GM18873 (cell line): ENCODE measurements around the gene YEATS4.
A peak's percentile ranks its signal among the peaks of the same experiment; 100 is the strongest.
"Not testable (repeated sequence)": the region's sequence is repeated elsewhere in the genome, so short reads cannot be mapped to it uniquely, and the experiment has no call there.

Experiments used
- ATAC-seq: cut with Tn5 transposase; IDR thresholded peaks from one replicate; pipeline ENCODE4 v1.9.1; 2021; ENCODE audit warnings: mild to moderate bottlenecking, moderate library complexity, moderate number of reproducible peaks; ENCODE audit not compliant: unreplicated experiment, low FRiP score

Gene YEATS4

GRCh38 chr12:69359531-69360347 is at the start of gene YEATS4:
Gene YEATS4, plus strand, starts transcription at chr12:69359743. Its CDS starts 230 bp downstream, at chr12:69359973.
- ATAC-seq: peak; percentile 75

DNA sequence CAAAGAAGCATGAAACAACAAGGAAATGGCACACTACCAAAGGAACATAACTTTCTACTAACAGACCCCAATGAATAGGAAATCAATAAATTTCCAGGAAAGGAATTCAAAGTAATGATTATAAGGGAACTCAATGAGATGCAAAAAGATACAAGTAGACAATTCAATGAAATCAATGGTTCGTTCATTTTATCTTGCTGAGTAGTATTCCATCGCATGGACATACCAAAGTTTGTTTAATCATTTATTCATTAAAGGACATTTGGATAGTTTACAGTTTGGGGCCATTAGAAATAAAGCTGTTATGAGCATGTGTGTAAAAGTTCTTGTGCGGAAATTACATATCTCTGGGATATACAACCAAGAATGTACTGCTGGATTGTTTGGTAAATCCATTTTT is 46.3 kb upstream of the YEATS4 start:
- no peak for ATAC-seq

DNA sequence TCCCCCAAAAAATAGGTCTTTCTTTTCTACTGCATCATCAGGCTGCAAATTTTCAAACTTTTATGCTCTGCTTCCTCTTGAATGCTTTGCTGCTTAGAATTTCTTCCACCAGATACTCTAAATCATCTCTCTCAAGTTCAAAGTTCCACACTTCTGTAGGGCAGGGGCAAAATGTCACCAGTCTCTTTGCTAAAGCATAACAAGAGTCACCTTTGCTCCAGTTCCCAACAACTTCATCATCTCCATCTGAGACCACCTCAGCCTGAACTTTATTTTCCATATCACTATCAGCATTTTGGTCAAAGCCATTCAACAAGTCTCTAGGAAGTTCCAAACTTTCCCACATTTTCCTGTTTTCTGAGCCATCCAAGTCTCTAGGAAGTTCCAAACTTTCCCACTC is 42.8 kb upstream of the YEATS4 start:
- ATAC-seq: not testable (repeated sequence)

DNA sequence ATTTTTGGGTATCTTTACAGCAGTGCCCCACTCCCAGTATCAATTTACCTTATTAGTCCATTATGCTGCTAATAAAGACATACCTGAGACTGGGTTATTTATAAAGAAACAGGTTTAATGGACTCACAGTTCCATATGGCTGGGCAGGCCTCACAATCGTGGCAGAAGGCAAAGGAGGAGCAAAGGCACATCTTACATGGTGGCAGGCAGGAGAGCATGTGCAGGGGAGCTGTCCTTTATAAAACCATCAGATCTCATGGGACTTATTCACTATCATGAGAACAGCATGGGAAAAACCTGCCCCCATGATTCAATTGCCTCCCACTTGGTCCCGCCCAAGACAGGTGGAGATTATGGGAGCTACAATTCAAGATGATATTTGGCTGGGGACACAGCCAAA is 42.3 kb upstream of the YEATS4 start:
- not testable (repeated sequence) for ATAC-seq

DNA sequence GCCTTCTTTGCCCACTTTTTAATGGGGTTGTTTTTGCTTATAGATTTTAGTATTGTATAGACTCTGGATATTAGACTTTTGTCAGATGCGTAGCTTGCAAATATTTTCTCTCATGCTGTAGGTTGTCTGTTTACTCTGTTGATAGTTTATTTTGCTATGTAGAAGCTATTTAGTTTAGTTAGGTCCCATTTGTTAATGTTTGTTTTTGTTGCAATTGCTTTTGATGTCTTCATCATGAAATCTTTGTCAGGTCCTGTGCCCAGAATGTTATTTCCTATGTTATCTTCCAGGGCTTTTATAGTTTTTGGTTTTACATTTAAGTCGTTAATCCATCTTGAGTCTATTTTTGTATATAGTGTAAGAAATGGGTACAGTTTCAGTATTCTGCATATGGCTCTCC is 41.3 kb upstream of the YEATS4 start:
- ATAC-seq: no peak

DNA sequence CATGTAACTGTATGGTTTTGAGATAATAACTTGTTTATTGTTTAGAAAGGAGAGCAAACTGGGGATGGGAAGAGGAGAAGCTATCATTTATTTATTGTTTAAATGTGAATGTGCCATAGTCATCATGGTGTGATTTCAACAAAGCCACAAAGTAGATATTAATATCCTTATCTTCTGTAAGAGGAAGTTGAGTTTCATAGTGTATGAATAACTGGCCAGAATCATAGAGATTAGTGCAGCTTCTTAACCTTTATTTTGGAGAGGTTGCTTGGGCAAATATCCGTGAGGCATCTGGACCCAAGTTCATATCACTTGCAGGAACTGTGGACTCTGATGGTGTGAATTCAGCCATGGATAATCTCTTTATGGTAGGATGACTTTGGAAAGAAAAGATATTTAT is 38.2 kb upstream of the YEATS4 start:
- ATAC-seq: no peak

DNA sequence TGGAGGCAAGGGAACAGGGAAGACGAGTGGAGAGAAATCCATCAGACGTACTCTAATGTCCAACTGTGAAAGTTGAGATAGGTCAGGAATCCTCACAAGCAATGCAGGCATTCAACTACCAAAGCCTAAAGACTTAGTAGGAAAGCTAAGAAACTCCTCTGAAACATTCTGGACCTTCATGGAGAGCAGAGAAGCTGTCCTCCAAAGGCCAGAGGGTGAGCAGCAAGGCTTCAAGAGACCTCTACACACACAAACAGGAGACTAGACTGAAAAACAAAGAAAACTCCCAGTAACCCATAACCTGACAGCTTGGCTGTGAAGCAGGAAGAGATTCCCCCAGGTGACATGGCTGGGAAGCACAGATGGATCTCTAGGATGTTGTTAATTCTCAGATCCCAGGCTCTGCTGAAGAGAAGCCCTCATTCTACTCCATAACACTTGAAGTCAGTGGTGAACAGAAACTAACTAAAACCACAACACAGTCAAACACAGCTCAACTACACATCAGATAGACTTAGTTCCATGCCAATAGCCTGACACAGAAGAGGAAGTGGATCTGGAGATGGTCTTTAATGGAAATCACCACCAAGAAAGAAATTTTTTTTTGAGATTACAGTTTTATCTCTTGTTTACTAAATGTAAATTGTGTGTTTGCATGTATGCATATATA is 34.6 kb upstream of the YEATS4 start:
- ATAC-seq: peak; percentile 93

DNA sequence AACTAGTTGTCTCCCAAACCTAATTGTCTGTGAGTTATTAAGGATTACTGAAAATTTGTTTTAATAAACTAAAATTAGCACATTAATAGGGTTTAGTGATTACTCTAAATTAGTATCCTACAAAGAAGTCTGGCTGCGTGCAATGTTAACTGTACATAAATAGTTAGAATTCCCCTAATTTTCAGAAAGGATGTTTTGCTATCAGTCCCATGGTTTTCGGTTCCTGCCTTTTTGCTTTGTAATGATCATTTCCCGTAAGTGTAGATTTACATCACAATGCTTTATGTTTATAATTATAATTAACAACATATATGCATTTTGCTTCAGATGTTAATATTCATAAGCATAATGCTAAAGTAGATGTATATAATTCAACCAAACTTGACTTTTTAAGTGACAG is 31.1 kb upstream of the YEATS4 start:
- ATAC-seq: no peak

- ATAC-seq: no peak
Observed at GRCh38 chr12:69329669-69330428, 29.7 kb upstream of the YEATS4 start.

DNA sequence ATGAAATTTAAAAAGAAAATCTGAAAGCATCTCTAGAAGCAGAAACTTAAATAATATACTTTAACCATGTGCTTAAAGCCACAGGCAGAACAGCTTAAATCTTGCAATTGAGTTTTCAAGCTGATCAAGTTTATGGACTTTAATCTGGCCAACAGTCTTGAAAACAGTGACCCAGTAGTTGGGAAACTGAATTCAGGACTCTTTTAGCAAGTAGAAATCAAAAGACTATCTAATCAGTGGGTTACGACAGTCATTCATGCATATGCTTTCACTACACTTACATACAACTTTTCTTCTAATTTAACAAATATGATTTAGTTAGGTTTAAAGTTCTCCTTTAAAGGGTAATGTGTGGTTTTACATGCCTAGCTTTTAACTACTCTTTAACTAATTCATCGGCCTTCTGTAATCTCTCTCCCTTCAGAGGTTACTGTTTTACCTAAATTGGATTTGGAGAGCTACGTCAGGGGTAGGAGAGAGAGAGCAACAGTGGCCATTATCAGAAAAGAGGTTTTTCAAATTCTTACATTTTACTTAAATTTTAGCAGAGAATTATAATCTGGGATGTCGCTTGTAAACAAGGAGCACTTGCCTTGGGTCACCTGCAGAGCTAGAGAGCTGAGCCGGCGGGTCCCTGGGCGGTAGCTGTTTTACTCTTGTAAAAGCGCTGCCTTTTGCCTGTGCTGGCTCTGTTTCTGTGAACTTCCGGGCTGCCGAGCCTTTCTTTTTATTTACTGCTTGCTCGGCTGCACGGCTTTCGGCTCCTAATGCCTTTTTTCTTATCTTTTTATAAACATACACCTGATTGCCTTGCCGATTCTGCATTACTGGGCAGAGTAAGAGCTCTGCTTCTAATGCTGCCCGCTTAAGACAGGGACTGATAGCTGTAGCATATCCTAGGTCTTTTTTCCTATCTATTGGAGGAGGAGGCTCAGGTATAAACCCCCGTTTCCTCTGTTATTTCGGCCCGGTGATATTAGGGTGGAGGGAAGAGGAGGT is 28.8 kb upstream of the YEATS4 start:
- ATAC-seq: peak; percentile 65

GRCh38 chr12:69331519-69331908 is 28.0 kb upstream of the YEATS4 start:
- no peak for ATAC-seq

- no peak for ATAC-seq
Observed at GRCh38 chr12:69331909-69332684, 27.4 kb upstream of the YEATS4 start.

GRCh38 chr12:69332815-69333358 is 26.7 kb upstream of the YEATS4 start:
- ATAC-seq: no peak

DNA sequence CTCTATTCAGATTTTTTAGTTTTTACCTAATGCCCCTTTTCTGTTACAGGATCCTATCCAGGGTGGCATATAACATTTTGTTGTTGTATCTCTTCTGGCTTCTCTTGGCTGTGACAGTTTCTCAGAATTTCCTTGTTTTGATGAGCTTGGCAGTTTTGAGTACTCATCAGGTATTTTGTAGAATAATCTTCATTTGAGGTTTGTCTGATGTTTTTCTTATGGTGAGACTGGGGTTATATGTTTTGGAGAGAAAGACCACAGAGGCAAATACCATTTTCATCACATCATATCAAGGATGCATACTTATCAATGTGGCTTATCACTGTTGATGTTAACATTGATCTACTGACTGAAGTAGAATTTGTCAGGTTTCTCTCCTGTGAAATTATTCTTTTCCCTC is 25.4 kb upstream of the YEATS4 start:
- no peak for ATAC-seq

GRCh38 chr12:69337311-69338090 is 22.0 kb upstream of the YEATS4 start:
- no peak for ATAC-seq

- ATAC-seq: no peak
Observed at GRCh38 chr12:69338120-69338859, 21.3 kb upstream of the YEATS4 start.

DNA sequence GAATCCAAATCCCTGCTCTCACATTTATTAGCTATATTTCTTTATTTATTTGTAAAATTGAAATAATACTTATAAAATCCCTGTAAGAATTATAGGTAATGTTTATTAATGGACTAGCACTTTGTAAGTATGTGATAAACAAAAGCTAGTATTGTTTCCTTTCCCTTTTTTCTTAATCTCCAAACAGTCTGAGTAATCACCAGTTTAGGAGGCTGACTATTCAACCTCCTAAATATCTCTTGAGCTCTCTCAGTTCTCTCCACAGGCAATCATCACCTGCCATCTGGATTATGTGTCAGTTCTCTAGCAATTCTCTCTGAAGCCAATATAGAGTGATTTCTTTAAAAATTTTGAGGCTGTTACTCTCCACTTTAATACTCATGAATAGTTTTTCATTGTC is 20.6 kb upstream of the YEATS4 start:
- ATAC-seq: no peak

DNA sequence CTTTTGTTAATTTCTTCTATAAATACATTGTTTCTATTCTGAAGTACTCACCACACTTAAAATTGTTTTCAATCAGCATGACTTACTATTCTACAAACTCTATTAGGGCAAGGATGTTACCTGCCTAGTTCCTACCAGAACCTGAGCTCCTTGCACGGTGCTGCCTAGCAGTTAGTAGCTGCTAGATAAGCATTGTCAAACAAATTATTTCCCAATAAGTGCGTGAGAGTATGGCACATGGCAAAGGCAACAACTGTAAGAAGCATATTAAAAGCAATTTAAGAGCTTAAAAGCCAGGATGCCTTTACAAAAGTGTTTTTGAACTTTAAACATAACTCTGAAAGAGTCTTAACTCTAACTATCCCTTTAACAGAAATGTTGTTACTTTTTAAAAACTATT is 19.5 kb upstream of the YEATS4 start:
- ATAC-seq: no peak
